Mammary epithelial cell (primary cell): Measurements from ENCODE around the gene DCAF16.

ENCODE experiments used
- CTCF ChIP-seq, 2 donors: IDR thresholded peaks in 1 of 2; conservative IDR thresholded peaks in 1 of 2; 2 replicates each; pipeline ENCODE4 v1.5.1; 2011 to 2012; ENCODE audit warnings: inconsistent platforms in 2 of 2, low read length in 2 of 2, mild to moderate bottlenecking in 2 of 2, control low read depth in 1 of 2, low read depth in 1 of 2; ENCODE audit not compliant: insufficient read depth in 1 of 2; ENCODE audit errors: extremely low read depth in 1 of 2
- EZH2 ChIP-seq: IDR thresholded peaks from 2 replicates; pipeline ENCODE4 v1.6.1; 2012; ENCODE audit warnings: low read length, inconsistent platforms, borderline replicate concordance

DNA sequence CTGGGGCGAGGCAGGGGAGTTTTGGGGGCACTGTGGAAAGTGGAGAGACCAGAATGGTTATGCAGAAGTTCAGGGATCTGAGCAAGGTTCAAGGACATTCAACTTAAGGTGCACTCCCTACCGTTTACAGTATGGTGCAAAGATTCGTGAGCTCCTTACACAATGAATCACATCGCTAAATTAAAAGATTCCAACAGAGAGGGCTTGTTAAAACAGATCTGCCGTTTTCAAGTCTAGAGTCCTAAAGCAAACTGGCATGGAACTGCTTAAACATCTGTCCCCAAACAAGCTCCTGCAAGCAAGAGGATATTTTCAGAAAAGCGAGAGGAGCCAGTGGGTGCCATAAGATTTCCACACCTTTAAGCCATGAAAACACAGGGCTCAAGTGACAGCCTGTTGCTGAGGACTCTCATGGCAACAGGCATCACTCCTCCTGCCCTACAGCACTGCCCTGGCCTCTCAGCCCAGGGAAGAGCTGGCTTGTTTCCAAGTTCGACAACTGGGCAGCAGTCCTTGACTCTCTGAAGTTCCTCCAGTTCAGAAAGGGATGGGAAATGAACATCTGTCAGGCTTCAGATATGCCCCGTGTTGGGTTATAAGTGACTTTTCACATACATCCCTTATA is 39.2 kb downstream of the DCAF16 start:
- TF ChIP-seq EZH2 (no peak), CTCF (conservative IDR thresholded peaks at IDR 0.05 in 1 of 2, IDR thresholded peaks at IDR 0.05 in 1 of 2; ENCODE audit: extremely low read depth in 1 of 2, insufficient read depth in 1 of 2, low read depth in 1 of 2, low read length in 2 of 2) (no peak)
